Sigmoid colon (tissue), 7 donors: ENCODE data around the gene ECI2. TPM values are rescaled to one million over a fixed set of nuclear protein-coding genes. Genes with fewer than 3 reads are reported as not detected.

ENCODE experiments used
- DNase-seq: peaks from one replicate; pipeline ENCODE4 v3.0.0-alpha.2; 2019
- H3K27ac ChIP-seq, 4 donors: fragments of 200-600 bp; sonication (generic); one replicate each; pipeline ENCODE4 v1.5.1; 2016 to 2019; ENCODE audit warnings: mild to moderate bottlenecking in 1 of 4
- H3K27me3 ChIP-seq, 3 donors: fragments of 200-600 bp; sonication (generic); one replicate each; pipeline ENCODE4 v1.5.1; 2019; ENCODE audit warnings: mild to moderate bottlenecking in 1 of 3
- H3K36me3 ChIP-seq, 4 donors: fragments of 200-600 bp; sonication (generic); one replicate each; pipeline ENCODE4 v1.5.1; 2016 to 2019
- H3K4me1 ChIP-seq, 4 donors: fragments of 200-600 bp; sonication (generic); one replicate each; pipeline ENCODE4 v1.5.1; 2017 to 2019
- H3K4me3 ChIP-seq, 4 donors: fragments of 200-600 bp; sonication (generic); one replicate each; pipeline ENCODE4 v1.5.1; 2017 to 2019; ENCODE audit warnings: mild to moderate bottlenecking in 2 of 4, moderate library complexity in 1 of 4
- H3K9me3 ChIP-seq, 4 donors: fragments of 200-600 bp in 3 of 4; sonication (generic) in 3 of 4; one replicate each; pipeline versions ENCODE4 v1.5.1 to v1.6.1; 2013 to 2019
- CTCF ChIP-seq, 4 experiments: fragments of 450-650 bp in 3 of 4; fragments of 200-600 bp in 1 of 4; IDR thresholded peaks; one replicate each; pipeline ENCODE4 v1.5.1; 2016 to 2019; ENCODE audit warnings: antibody characterized with exemption in 4 of 4, mild to moderate bottlenecking in 3 of 4, moderate library complexity in 2 of 4
- EP300 ChIP-seq, 4 donors: sonication (generic); formaldehyde crosslinking; IDR thresholded peaks; one replicate each; pipeline ENCODE4 v1.6.1; 2017; ENCODE audit warnings: antibody characterized with exemption in 4 of 4
- POLR2A ChIP-seq, 2 donors: fragments of 450-650 bp; IDR thresholded peaks; one replicate each; pipeline ENCODE4 v1.6.1; 2016; ENCODE audit warnings: antibody characterized with exemption in 2 of 2, mild to moderate bottlenecking in 2 of 2, moderate library complexity in 2 of 2
- POLR2AphosphoS5 ChIP-seq, 4 donors: sonication (generic); formaldehyde crosslinking; IDR thresholded peaks; one replicate each; pipeline ENCODE4 v1.6.1; 2017; ENCODE audit warnings: antibody characterized with exemption in 4 of 4
- WGBS, 2 donors: extraction: QIAGEN DNeasy Blood & Tissue Kit; methylation state at CpG; one replicate each; pipeline ENCODE4 v1.1.7; 2013; 5-methylcytosine and 5-hydroxymethylcytosine counted together
- intact Hi-C: fragments of 100-400 bp; cut with DNase I; formaldehyde crosslinking; loops from one replicate; pipeline ENCODE4 v1.15.1; 2023
- polyA plus RNA-seq, 3 donors: library from polyadenylated mRNA; stranded (reverse); fragments of 200-250 nt; gene quantifications; one replicate each; pipeline ENCODE4 v1.2.3, GENCODE V29; 2013
- total RNA-seq, 4 donors: library from RNA; depleted of rRNA; stranded (reverse); fragments of >200 nt; gene quantifications; one replicate each; pipeline ENCODE4 v1.1.0, GENCODE V29; 2016
- donor health status: healthy with polysubstance abuse.
- donor health status: Bipolar disorder and iron deficiency.
- donor health status: healthy.

The ECI2 gene
- total and polyA plus RNA-seq, 7 donors: 30.0 to 100 (median 46.2) TPM

- no peak for DNase-seq
- Histone ChIP-seq H3K27ac (no peak overlapping the region), H3K9me3 (peaks cover 0 to 3% (median 0%) of the 10 kb centered on the region in 4 donors), H3K27me3 (no peaks in the 10 kb centered on the region), H3K4me1 (no peaks in the 10 kb centered on the region), H3K4me3 (no peak overlapping the region), H3K36me3 (no peaks in the 10 kb centered on the region)
- 94 to 95% methylated on average over 1 of the region's 1 CpG for WGBS, 2 donors
- no peak for TF ChIP-seq CTCF (IDR thresholded peaks at IDR 0.05)
- no peak for TF ChIP-seq POLR2A (IDR thresholded peaks at IDR 0.05)
- no peak for TF ChIP-seq EP300 (IDR thresholded peaks at IDR 0.05)
- no peak for TF ChIP-seq POLR2AphosphoS5 (IDR thresholded peaks at IDR 0.05)
- intact Hi-C loops: no loop called here
These were observed 32.5 kb upstream of the ECI2 start for GRCh38 chr6:4167833-4168232.

GRCh38 chr6:4167123-4167522, 31.7 kb upstream of the ECI2 start:
- H3K27ac ChIP-seq: no peak overlapping the region
- no peak for TF ChIP-seq CTCF (IDR thresholded peaks at IDR 0.05)
- no peak overlapping the region for H3K4me3 ChIP-seq
- 95 to 98% methylated on average over 6 of the region's 6 CpGs for WGBS, 2 donors
- no peaks in the 10 kb centered on the region for H3K4me1 ChIP-seq
- no peaks in the 10 kb centered on the region for H3K27me3 ChIP-seq
- intact Hi-C loops: no loop called here
- peaks cover 0 to 3% (median 0%) of the 10 kb centered on the region in 4 donors for H3K9me3 ChIP-seq
- H3K36me3 ChIP-seq: no peaks in the 10 kb centered on the region
- DNase-seq: no peak

GRCh38 chr6:4164456-4164855, 29.1 kb upstream of the ECI2 start:
- H3K4me3 ChIP-seq: no peak overlapping the region
- DNase-seq: no peak
- H3K27me3 ChIP-seq: no peaks in the 10 kb centered on the region
- no peaks in the 10 kb centered on the region for H3K36me3 ChIP-seq
- WGBS, 2 donors: 76 to 88% methylated on average over 6 of the region's 6 CpGs
- intact Hi-C loops: no loop called here
- TF ChIP-seq POLR2A (IDR thresholded peaks at IDR 0.05) (no peak), POLR2AphosphoS5 (IDR thresholded peaks at IDR 0.05) (no peak), CTCF (IDR thresholded peaks at IDR 0.05) (no peak), EP300 (IDR thresholded peaks at IDR 0.05) (no peak)
- H3K27ac ChIP-seq: no peak overlapping the region
- no peaks in the 10 kb centered on the region for H3K4me1 ChIP-seq
- peaks cover 0 to 3% (median 0%) of the 10 kb centered on the region in 4 donors for H3K9me3 ChIP-seq

- DNase-seq: no peak
- TF ChIP-seq CTCF (IDR thresholded peaks at IDR 0.05): no peak
- TF ChIP-seq POLR2A (IDR thresholded peaks at IDR 0.05): no peak
- no peak for TF ChIP-seq POLR2AphosphoS5 (IDR thresholded peaks at IDR 0.05)
- no peak overlapping the region for H3K27ac ChIP-seq
- WGBS, 2 donors: 80 to 90% methylated on average over 4 of the region's 4 CpGs
- intact Hi-C loops: no loop called here
- no peaks in the 10 kb centered on the region for H3K4me1 ChIP-seq
- no peaks in the 10 kb centered on the region for H3K27me3 ChIP-seq
- H3K9me3 ChIP-seq: peaks cover 0 to 3% (median 0%) of the 10 kb centered on the region in 4 donors
- H3K4me3 ChIP-seq: no peak overlapping the region
- H3K36me3 ChIP-seq: no peaks in the 10 kb centered on the region
These were observed 28.7 kb upstream of the ECI2 start for GRCh38 chr6:4164117-4164442.

- no peaks in the 10 kb centered on the region for H3K36me3 ChIP-seq
- intact Hi-C loops: no loop called here
- no peaks in the 10 kb centered on the region for H3K27me3 ChIP-seq
- 91 to 92% methylated on average over 10 of the region's 10 CpGs for WGBS, 2 donors
- TF ChIP-seq POLR2AphosphoS5 (IDR thresholded peaks at IDR 0.05) (no peak), POLR2A (IDR thresholded peaks at IDR 0.05) (no peak), CTCF (IDR thresholded peaks at IDR 0.05) (no peak), EP300 (IDR thresholded peaks at IDR 0.05) (no peak)
- no peaks in the 10 kb centered on the region for H3K4me1 ChIP-seq
- H3K4me3 ChIP-seq: no peak overlapping the region
- no peak for DNase-seq
- no peak overlapping the region for H3K27ac ChIP-seq
- peaks cover 0 to 3% (median 0%) of the 10 kb centered on the region in 4 donors for H3K9me3 ChIP-seq
These were observed 28.2 kb upstream of the ECI2 start for GRCh38 chr6:4163408-4164116.
